ENCODE results near the gene ATP9B. TPM values are rescaled to one million over a fixed set of nuclear protein-coding genes. Genes with fewer than 3 reads are reported as not detected.

ATP9B gene
- total RNA-seq, 1 donor from 2014 or later, result 13.7 TPM

DNA sequence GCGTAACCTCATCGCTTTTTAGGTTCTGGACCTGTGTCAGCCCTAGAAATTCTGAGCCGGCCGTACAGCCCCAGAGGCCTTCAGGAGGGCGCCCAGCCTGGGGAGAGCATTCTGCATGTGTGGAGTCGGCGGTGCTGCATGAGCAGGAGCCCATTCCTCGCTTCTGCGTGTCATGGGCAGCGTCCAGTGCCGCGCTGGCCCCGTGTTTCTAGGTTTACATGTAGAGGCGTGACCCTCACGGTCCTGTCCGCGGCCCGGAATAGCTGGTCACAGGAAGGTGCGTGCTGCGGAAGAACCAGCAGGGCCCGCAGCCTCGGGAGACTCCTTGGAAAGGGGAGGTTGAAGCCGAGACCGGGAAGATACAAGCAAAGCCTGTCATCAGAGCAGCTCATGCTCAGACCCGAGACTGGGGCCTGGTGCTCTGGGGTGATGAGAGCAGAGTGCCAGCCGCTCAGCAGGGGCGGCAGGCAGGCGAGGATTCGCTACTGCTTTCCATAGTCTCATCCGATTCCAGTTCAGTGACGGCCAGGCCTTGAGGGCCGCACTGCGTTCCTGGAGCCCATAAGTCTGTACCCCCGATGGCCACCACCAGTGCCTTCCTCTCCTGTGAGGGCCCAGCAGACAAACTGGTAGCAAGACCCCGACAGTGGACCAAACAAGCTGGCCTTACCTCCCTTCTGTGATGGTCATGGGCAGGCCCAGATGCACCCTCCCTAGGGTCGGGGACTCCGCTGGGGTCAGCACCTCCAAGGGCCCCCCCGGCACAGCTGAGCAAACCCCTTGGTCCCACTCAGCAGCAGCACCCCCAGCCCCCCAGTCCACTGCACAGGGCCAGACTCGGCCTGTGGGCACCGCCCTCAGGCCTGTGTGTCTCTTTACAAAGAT is 311.0 kb downstream of the ATP9B start:
- peak; percentile 6 for ATAC-seq (ENCODE audit: poor library complexity)
- intact Hi-C loops (cut with DNase I), result loop anchor here (2.0 kb wide), 2 partner anchors 149 to 265 kb away; no protein-coding TSS in a partner anchor
- DNase-seq, result peak; percentile 43

GRCh38 chr18:79380816-79381806 is 311.9 kb downstream of the ATP9B start:
- ATAC-seq (ENCODE audit: poor library complexity), result peak; percentile 64
- intact Hi-C loops (cut with DNase I), result loop anchor here (2.0 kb wide), 2 partner anchors 148 to 264 kb away; no protein-coding TSS in a partner anchor
- peak; percentile 78 for DNase-seq

DNA sequence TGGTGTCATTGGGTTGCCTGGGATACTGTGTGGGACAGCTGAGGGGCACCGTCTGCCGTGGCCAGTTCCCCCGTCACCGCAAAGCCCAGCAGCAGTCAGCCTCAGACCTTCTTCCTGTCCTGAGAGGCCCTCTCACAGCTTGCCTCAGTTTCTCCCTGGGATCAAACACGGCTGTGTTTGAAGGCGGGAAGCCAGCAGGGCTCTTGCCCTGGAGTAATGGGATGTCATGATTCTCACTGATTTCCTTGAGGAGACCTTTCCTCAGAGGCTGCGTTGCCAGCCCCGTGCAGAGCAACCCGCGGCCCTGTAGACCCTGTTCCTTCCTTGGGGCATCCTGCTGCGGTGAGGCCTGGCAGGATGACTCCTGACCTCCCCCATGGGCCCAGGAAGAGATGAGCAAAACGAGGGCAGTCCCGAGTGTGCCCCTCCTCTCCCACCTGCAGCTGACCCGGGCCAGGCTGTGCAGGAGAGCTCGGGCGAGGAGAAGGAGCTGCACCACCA is 312.7 kb downstream of the ATP9B start:
- intact Hi-C loops (cut with DNase I), result loop anchor here (2.0 kb wide), 2 partner anchors 147 to 263 kb away; no protein-coding TSS in a partner anchor
- DNase-seq (no peak), ATAC-seq (ENCODE audit: poor library complexity) (no peak)

DNA sequence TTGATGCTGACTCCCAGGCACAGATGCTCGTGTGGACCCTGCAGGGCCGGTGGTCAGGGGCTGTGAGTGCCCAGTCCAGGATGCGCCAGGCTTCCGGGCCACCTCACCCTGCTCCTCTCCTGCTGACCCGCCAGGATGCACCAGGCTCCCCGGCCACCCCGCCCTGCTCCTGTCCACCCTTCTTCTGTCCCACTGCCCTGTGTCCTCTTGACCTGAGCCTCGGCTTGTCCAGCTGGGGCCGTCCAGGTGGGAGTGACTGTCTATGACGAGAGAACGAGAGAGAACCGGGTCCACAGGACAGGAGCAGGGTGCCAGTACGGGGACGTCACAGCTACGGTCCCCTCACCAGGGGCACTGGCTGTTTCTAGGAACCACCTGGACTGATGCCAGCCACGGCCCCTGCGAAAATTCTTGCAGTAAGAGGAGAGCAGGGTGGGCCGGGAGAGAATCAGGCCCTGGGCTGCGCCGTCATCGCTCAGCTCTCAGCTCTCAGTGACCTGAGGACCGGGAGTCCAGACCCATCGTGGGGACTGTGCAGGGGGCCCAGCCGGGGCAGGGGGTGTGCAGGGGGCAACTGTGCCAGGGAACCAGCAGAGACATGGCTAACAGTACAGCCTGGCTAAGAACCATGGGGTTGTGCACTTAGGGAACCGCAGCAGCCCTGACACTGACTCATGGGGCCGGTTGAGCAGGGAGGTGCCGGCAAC is 313.6 kb downstream of the ATP9B start:
- DNase-seq (no peak), ATAC-seq (ENCODE audit: poor library complexity) (no peak)
- intact Hi-C loops (cut with DNase I), result no loop called here

GRCh38 chr18:79383388-79384056 is 314.3 kb downstream of the ATP9B start:
- intact Hi-C loops (cut with DNase I), result no loop called here

GRCh38 chr18:79384151-79384807 is 315.1 kb downstream of the ATP9B start:
- ATAC-seq (ENCODE audit: poor library complexity), result no peak
- intact Hi-C loops (cut with DNase I), result no loop called here
- no peak for DNase-seq

More at GRCh38 chr18:79383388-79384056, 314.3 kb downstream of the ATP9B start:
- no peak for DNase-seq
- no peak for ATAC-seq (ENCODE audit: poor library complexity)

DNA sequence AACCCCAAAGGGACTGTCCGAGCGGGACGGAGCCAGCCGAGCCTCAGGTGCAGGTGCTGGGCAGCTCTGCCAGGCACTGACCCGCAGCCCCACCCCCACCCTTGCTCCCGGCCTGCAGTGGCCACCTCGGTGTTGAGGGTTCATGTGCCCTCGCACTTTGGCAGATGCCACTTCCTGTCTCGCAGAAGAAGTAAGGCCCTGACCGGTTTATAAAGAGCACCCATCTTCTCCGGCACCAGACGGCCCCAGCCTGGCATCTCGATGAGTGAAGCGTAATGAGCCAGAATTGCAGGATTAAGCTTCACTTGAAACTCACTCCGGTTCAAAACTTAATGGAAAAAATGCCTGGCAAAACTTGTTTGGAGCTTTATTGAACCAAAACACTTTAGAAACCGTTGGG is 315.6 kb downstream of the ATP9B start:
- DNase-seq, result no peak
- no peak for ATAC-seq (ENCODE audit: poor library complexity)
- intact Hi-C loops (cut with DNase I), result no loop called here

DNA sequence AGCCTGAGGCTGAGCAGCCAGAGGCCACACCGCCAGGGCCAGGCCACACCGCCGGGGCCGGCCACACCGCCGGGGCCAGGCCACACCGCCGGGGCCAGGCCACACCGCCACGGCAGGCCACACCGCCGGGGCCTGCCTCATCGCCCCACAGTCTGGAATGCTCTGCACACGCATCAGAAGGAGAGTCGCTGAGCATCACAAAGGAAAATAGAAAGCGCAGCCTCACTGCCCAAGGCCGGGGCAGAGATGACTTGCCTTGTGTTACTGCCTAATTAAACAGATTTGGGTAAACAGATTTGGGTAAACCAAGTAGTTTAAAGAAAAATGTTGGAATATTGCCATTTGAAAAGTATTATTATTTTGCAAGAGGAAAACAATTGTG is 316.1 kb downstream of the ATP9B start:
- intact Hi-C loops (cut with DNase I), result no loop called here
- DNase-seq (no peak), ATAC-seq (ENCODE audit: poor library complexity) (no peak)

- intact Hi-C loops (cut with DNase I), result no loop called here
- ATAC-seq (ENCODE audit: poor library complexity) (no peak), DNase-seq (no peak)
These were observed 316.6 kb downstream of the ATP9B start for GRCh38 chr18:79385708-79386341.

DNA sequence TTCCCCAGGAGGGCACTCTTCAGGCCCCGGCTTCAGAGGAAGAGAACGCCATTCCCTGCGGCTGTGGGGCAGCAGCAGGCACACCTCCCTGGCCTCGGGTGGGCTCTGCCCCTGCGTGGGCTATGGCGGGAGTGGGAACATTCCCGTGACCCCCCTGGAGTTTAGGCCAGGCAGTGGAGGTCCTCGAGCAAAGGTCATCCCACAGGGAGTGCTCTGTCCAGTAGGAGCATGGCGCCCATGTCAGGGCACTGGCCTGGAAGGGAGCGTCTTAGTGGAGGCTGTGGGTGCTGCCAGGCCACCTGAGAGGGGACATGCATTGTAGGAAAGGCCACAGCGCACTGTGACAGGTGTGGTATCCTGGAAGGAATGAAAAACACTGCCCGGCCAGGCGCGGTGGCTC is 317.4 kb downstream of the ATP9B start:
- ATAC-seq (ENCODE audit: poor library complexity) (no peak), DNase-seq (no peak)
- intact Hi-C loops (cut with DNase I), result no loop called here

- ATAC-seq (ENCODE audit: poor library complexity) (no peak), DNase-seq (no peak)
- intact Hi-C loops (cut with DNase I), result no loop called here
These were observed 318.0 kb downstream of the ATP9B start for GRCh38 chr18:79387214-79387613.

DNA sequence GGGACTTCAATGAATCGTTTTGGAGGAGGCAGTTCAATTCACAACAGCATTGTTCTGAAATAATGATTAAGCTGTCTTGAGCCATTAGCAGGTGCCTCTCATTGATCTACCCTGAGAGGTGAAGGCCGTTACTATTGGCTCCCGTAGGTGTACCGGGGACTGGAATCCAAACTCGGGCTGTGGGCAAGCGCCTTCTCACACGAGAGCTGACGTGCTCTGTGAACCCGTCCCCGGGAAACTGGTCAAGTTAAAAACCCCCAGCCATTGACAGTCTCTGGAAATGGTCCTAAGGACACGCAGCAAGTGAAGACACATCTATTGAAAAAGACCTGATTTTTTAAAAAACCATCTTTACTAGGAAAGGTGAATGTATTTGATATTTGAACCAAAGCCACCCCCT is 318.4 kb downstream of the ATP9B start:
- intact Hi-C loops (cut with DNase I), result no loop called here
- ATAC-seq (ENCODE audit: poor library complexity), result no peak
- DNase-seq, result no peak

GRCh38 chr18:79388043-79388442 is 318.8 kb downstream of the ATP9B start:
- intact Hi-C loops (cut with DNase I), result no loop called here
- DNase-seq (no peak), ATAC-seq (ENCODE audit: poor library complexity) (no peak)

DNA sequence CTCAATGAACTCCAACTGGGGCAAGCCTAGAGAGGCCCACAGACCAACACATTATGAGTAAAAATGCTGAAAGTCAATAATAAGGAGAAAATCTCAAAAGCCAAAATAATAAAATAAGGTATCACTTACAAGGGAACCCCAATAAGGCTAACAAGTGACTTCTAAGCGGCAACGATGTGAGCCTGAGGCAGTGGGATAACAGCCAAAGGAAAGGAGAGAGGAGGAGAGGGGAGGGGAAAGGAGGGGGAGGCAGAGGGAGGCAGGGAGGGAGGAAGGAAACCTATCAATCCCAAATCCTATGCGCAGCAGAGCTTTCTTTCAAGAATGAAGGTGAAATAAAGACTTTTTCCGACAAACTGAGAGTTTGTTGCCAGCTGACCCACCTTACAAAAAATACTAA is 320.5 kb downstream of the ATP9B start:
- no peak for ATAC-seq (ENCODE audit: poor library complexity)
- no peak for DNase-seq
- intact Hi-C loops (cut with DNase I), result no loop called here

- intact Hi-C loops (cut with DNase I), result no loop called here
- no peak for ATAC-seq (ENCODE audit: poor library complexity)
- DNase-seq, result no peak
These were observed 323.0 kb downstream of the ATP9B start for GRCh38 chr18:79392226-79392625.

DNA sequence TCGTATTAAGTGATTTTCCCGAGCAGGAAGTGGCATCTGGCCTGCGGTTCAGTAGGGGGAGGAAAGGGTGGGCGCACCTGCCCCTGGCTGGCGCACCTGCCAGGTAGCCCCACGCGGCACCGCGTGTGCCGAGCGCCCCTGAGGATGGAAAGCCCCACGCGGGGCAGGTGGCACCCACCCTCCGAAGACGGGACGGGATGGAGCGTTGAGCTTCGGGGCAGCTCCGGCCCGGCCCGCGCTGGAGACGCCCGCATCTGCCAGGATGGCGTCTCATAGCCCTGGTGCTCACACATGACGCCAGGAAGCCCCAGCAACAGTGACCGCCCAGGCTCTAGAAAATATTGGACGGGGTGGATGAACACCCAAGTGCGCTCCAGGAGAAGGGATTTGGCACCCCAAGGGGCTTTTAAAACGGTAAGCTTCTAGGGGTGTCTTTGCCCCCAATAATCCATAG is 324.0 kb downstream of the ATP9B start:
- peak; percentile 2 for ATAC-seq (ENCODE audit: poor library complexity)
- DNase-seq, result peak; percentile 52
- intact Hi-C loops (cut with DNase I), result no loop called here

Data from Right ventricle myocardium superior (tissue), 1 donor.